Measurements from ENCODE around the gene SPATA4.

The SPATA4 gene

GRCh38 chr4:176210101-176210500 lies 14.7 kb upstream of the SPATA4 start:
- POLR2A ChIA-PET: no interaction called here
- H3K27me3 ChIP-seq (replicated peaks in 2 of 5; ENCODE audit: control insufficient read depth in 4 of 5, insufficient read depth in 5 of 5, low read length in 4 of 5): no peaks in the 10 kb centered on the region

GRCh38 chr4:176209535-176209934 lies 14.2 kb upstream of the SPATA4 start:
- ChIA-PET CTCF (no interaction called here), POLR2A (no interaction called here)
- Histone ChIP-seq H3K36me3 (ENCODE audit: control insufficient read depth in 4 of 4, insufficient read depth in 4 of 4, low read length in 3 of 4) (no peaks in the 10 kb centered on the region), H3K4me3 (ENCODE audit: control insufficient read depth in 1 of 7, extremely low read depth in 1 of 7, insufficient read depth in 4 of 7, low read depth in 2 of 7, low read length in 6 of 7) (no peak overlapping the region), H3K4me1 (ENCODE audit: control extremely low read depth in 1 of 4, control insufficient read depth in 4 of 4, insufficient read depth in 4 of 4, low read length in 3 of 4) (no peaks in the 10 kb centered on the region), H3K27me3 (replicated peaks in 2 of 5; ENCODE audit: control insufficient read depth in 4 of 5, insufficient read depth in 5 of 5, low read length in 4 of 5) (no peaks in the 10 kb centered on the region), H3K9me3 (ENCODE audit: control extremely low read depth in 1 of 5, control insufficient read depth in 4 of 5, insufficient read depth in 2 of 5, low read depth in 1 of 5, low read length in 4 of 5) (peaks cover 0 to 3% (median 1%) of the 10 kb centered on the region in 5 experiments), H3K27ac (ENCODE audit: insufficient read depth in 1 of 2, low read depth in 1 of 2, low read length in 2 of 2, poor library complexity in 1 of 2, severe bottlenecking in 2 of 2) (no peak overlapping the region)
- WGBS (ENCODE audit: insufficient coverage): 100% methylated on average over 3 of the region's 4 CpGs
- no peak for DNase-seq

More at GRCh38 chr4:176210101-176210500, 14.7 kb upstream of the SPATA4 start:
- DNase-seq: no peak
- Histone ChIP-seq H3K4me1 (ENCODE audit: control extremely low read depth in 1 of 4, control insufficient read depth in 4 of 4, insufficient read depth in 4 of 4, low read length in 3 of 4) (no peaks in the 10 kb centered on the region), H3K9me3 (ENCODE audit: control extremely low read depth in 1 of 5, control insufficient read depth in 4 of 5, insufficient read depth in 2 of 5, low read depth in 1 of 5, low read length in 4 of 5) (peaks cover 0 to 3% (median 1%) of the 10 kb centered on the region in 5 experiments), H3K4me3 (ENCODE audit: control insufficient read depth in 1 of 7, extremely low read depth in 1 of 7, insufficient read depth in 4 of 7, low read depth in 2 of 7, low read length in 6 of 7) (no peak overlapping the region), H3K27ac (ENCODE audit: insufficient read depth in 1 of 2, low read depth in 1 of 2, low read length in 2 of 2, poor library complexity in 1 of 2, severe bottlenecking in 2 of 2) (no peak overlapping the region), H3K36me3 (ENCODE audit: control insufficient read depth in 4 of 4, insufficient read depth in 4 of 4, low read length in 3 of 4) (no peaks in the 10 kb centered on the region)
- 90% methylated on average over 2 of the region's 3 CpGs for WGBS (ENCODE audit: insufficient coverage)
- CTCF ChIA-PET: no interaction called here

GRCh38 chr4:176207839-176208238 lies 12.5 kb upstream of the SPATA4 start:
- ChIA-PET POLR2A (no interaction called here), CTCF (no interaction called here)
- Histone ChIP-seq H3K9me3 (ENCODE audit: control extremely low read depth in 1 of 5, control insufficient read depth in 4 of 5, insufficient read depth in 2 of 5, low read depth in 1 of 5, low read length in 4 of 5) (peaks cover 0 to 3% (median 1%) of the 10 kb centered on the region in 5 experiments), H3K27ac (ENCODE audit: insufficient read depth in 1 of 2, low read depth in 1 of 2, low read length in 2 of 2, poor library complexity in 1 of 2, severe bottlenecking in 2 of 2) (no peak overlapping the region), H3K36me3 (ENCODE audit: control insufficient read depth in 4 of 4, insufficient read depth in 4 of 4, low read length in 3 of 4) (no peaks in the 10 kb centered on the region), H3K4me3 (ENCODE audit: control insufficient read depth in 1 of 7, extremely low read depth in 1 of 7, insufficient read depth in 4 of 7, low read depth in 2 of 7, low read length in 6 of 7) (no peak overlapping the region), H3K4me1 (ENCODE audit: control extremely low read depth in 1 of 4, control insufficient read depth in 4 of 4, insufficient read depth in 4 of 4, low read length in 3 of 4) (no peaks in the 10 kb centered on the region), H3K27me3 (replicated peaks in 2 of 5; ENCODE audit: control insufficient read depth in 4 of 5, insufficient read depth in 5 of 5, low read length in 4 of 5) (no peaks in the 10 kb centered on the region)
- no peak for DNase-seq
- 93% methylated on average over 2 of the region's 5 CpGs for WGBS (ENCODE audit: insufficient coverage)

GRCh38 chr4:176205299-176205698 lies 9.9 kb upstream of the SPATA4 start:
- DNase-seq: no peak
- WGBS (ENCODE audit: insufficient coverage): 100% methylated on average over 1 of the region's 4 CpGs
- Histone ChIP-seq H3K4me3 (ENCODE audit: control insufficient read depth in 1 of 7, extremely low read depth in 1 of 7, insufficient read depth in 4 of 7, low read depth in 2 of 7, low read length in 6 of 7) (no peak overlapping the region), H3K4me1 (ENCODE audit: control extremely low read depth in 1 of 4, control insufficient read depth in 4 of 4, insufficient read depth in 4 of 4, low read length in 3 of 4) (no peaks in the 10 kb centered on the region), H3K27me3 (replicated peaks in 2 of 5; ENCODE audit: control insufficient read depth in 4 of 5, insufficient read depth in 5 of 5, low read length in 4 of 5) (no peaks in the 10 kb centered on the region), H3K36me3 (ENCODE audit: control insufficient read depth in 4 of 4, insufficient read depth in 4 of 4, low read length in 3 of 4) (no peaks in the 10 kb centered on the region), H3K9me3 (ENCODE audit: control extremely low read depth in 1 of 5, control insufficient read depth in 4 of 5, insufficient read depth in 2 of 5, low read depth in 1 of 5, low read length in 4 of 5) (peaks cover 0 to 3% (median 0%) of the 10 kb centered on the region in 5 experiments), H3K27ac (ENCODE audit: insufficient read depth in 1 of 2, low read depth in 1 of 2, low read length in 2 of 2, poor library complexity in 1 of 2, severe bottlenecking in 2 of 2) (no peak overlapping the region)
- ChIA-PET POLR2A (no interaction called here), CTCF (no interaction called here)

- peaks cover 0 to 9% (median 6%) of the 10 kb centered on the region in 4 experiments for H3K4me1 ChIP-seq (ENCODE audit: control extremely low read depth in 1 of 4, control insufficient read depth in 4 of 4, insufficient read depth in 4 of 4, low read length in 3 of 4)
- peaks cover 0 to 2% (median 0%) of the 10 kb centered on the region in 5 experiments for H3K27me3 ChIP-seq (replicated peaks in 2 of 5; ENCODE audit: control insufficient read depth in 4 of 5, insufficient read depth in 5 of 5, low read length in 4 of 5)
- no peak for DNase-seq
- no peaks in the 10 kb centered on the region for H3K9me3 ChIP-seq (ENCODE audit: control extremely low read depth in 1 of 5, control insufficient read depth in 4 of 5, insufficient read depth in 2 of 5, low read depth in 1 of 5, low read length in 4 of 5)
- H3K4me3 ChIP-seq (ENCODE audit: control insufficient read depth in 1 of 7, extremely low read depth in 1 of 7, insufficient read depth in 4 of 7, low read depth in 2 of 7, low read length in 6 of 7): no peak overlapping the region
- WGBS (ENCODE audit: insufficient coverage): 89% methylated on average over 4 of the region's 8 CpGs
- H3K36me3 ChIP-seq (ENCODE audit: control insufficient read depth in 4 of 4, insufficient read depth in 4 of 4, low read length in 3 of 4): no peaks in the 10 kb centered on the region
- ChIA-PET POLR2A (no interaction called here), CTCF (no interaction called here)
- H3K27ac ChIP-seq (ENCODE audit: insufficient read depth in 1 of 2, low read depth in 1 of 2, low read length in 2 of 2, poor library complexity in 1 of 2, severe bottlenecking in 2 of 2): no peak overlapping the region
Observed at GRCh38 chr4:176198316-176198903, 3.0 kb upstream of the SPATA4 start.

GRCh38 chr4:176193938-176194337 lies 1.4 kb downstream of the SPATA4 start:
- Histone ChIP-seq H3K27ac (ENCODE audit: insufficient read depth in 1 of 2, low read depth in 1 of 2, low read length in 2 of 2, poor library complexity in 1 of 2, severe bottlenecking in 2 of 2) (no peak overlapping the region), H3K4me3 (ENCODE audit: control insufficient read depth in 1 of 7, extremely low read depth in 1 of 7, insufficient read depth in 4 of 7, low read depth in 2 of 7, low read length in 6 of 7) (no peak overlapping the region), H3K36me3 (ENCODE audit: control insufficient read depth in 4 of 4, insufficient read depth in 4 of 4, low read length in 3 of 4) (no peaks in the 10 kb centered on the region), H3K9me3 (ENCODE audit: control extremely low read depth in 1 of 5, control insufficient read depth in 4 of 5, insufficient read depth in 2 of 5, low read depth in 1 of 5, low read length in 4 of 5) (no peaks in the 10 kb centered on the region), H3K27me3 (replicated peaks in 2 of 5; ENCODE audit: control insufficient read depth in 4 of 5, insufficient read depth in 5 of 5, low read length in 4 of 5) (peaks cover 0 to 2% (median 0%) of the 10 kb centered on the region in 5 experiments), H3K4me1 (ENCODE audit: control extremely low read depth in 1 of 4, control insufficient read depth in 4 of 4, insufficient read depth in 4 of 4, low read length in 3 of 4) (peaks cover 0 to 9% (median 6%) of the 10 kb centered on the region in 4 experiments)
- ChIA-PET POLR2A (no interaction called here), CTCF (no interaction called here)
- 70% methylated on average over 2 of the region's 3 CpGs for WGBS (ENCODE audit: insufficient coverage)
- DNase-seq: no peak

- 72% methylated on average over 2 of the region's 4 CpGs for WGBS (ENCODE audit: insufficient coverage)
- no peak overlapping the region for H3K27ac ChIP-seq (ENCODE audit: insufficient read depth in 1 of 2, low read depth in 1 of 2, low read length in 2 of 2, poor library complexity in 1 of 2, severe bottlenecking in 2 of 2)
Observed at GRCh38 chr4:176193126-176193525, 2.3 kb downstream of the SPATA4 start.

More at GRCh38 chr4:176193126-176193525, 2.3 kb downstream of the SPATA4 start:
- Histone ChIP-seq H3K9me3 (ENCODE audit: control extremely low read depth in 1 of 5, control insufficient read depth in 4 of 5, insufficient read depth in 2 of 5, low read depth in 1 of 5, low read length in 4 of 5) (no peaks in the 10 kb centered on the region), H3K4me1 (ENCODE audit: control extremely low read depth in 1 of 4, control insufficient read depth in 4 of 4, insufficient read depth in 4 of 4, low read length in 3 of 4) (peaks cover 0 to 9% (median 6%) of the 10 kb centered on the region in 4 experiments), H3K27me3 (replicated peaks in 2 of 5; ENCODE audit: control insufficient read depth in 4 of 5, insufficient read depth in 5 of 5, low read length in 4 of 5) (peaks cover 0 to 2% (median 0%) of the 10 kb centered on the region in 5 experiments), H3K4me3 (ENCODE audit: control insufficient read depth in 1 of 7, extremely low read depth in 1 of 7, insufficient read depth in 4 of 7, low read depth in 2 of 7, low read length in 6 of 7) (no peak overlapping the region), H3K36me3 (ENCODE audit: control insufficient read depth in 4 of 4, insufficient read depth in 4 of 4, low read length in 3 of 4) (no peaks in the 10 kb centered on the region)
- ChIA-PET POLR2A (no interaction called here), CTCF (no interaction called here)
- DNase-seq: no peak

Data from common myeloid progenitor, CD34-positive (primary cell).